GM21526 (cell line): ENCODE results near the gene GABRR2.
"Not testable (repeated sequence)": the region's sequence is repeated elsewhere in the genome, so short reads cannot be mapped to it uniquely, and the experiment has no call there.

Experiments
- ATAC-seq: cut with Tn5 transposase; IDR thresholded peaks from one replicate; pipeline ENCODE4 v1.9.1; 2021; ENCODE audit warnings: moderate library complexity; ENCODE audit not compliant: unreplicated experiment, low FRiP score

Gene GABRR2

GRCh38 chr6:89264296-89264695 is 50.8 kb downstream of the GABRR2 start:
- ATAC-seq = no peak

- no peak for ATAC-seq
Measured at GRCh38 chr6:89260832-89261231, 54.3 kb downstream of the GABRR2 start.

- ATAC-seq = no peak
Measured at GRCh38 chr6:89260310-89260709, 54.8 kb downstream of the GABRR2 start.

DNA sequence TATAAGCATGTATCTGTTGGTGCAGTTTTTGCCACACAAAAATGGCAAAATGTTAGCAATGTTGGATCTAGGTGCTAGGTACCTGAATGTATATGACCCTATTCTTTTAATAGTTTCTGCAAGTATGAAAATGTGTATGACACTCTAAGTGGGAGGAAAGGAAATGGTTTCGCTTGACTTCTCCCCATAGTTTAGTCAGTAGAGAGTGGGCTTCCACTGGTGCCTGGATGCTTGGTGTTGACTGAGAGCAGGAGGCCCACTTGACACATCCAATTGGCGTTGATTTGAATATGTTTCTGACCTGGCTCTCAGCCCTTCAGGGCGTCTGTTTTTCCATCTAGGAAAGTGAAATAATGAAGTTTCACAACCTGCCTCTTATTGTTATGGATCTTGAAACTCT is 56.2 kb downstream of the GABRR2 start:
- ATAC-seq = peak; percentile 58

GRCh38 chr6:89257781-89258180 is 57.3 kb downstream of the GABRR2 start:
- ATAC-seq = no peak

DNA sequence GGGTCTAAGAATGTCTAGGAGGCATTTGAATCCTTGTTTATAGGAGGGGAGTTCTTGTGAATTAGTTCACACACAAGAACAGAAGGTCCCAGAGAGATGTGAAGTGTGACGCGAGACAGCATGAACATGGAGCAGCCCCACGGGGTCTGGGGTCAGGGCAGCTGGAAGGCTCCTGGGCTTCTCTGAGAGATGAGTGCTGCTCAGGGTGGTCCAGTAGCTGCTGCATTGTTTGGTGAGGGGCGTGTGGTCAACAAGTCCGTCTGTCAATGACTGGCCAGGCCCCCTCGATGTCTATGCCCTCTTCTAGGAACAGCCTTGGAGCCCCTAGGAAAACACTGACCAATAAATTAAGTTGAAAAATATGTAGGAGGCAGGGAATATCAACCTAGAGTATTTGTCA is 57.8 kb downstream of the GABRR2 start:
- no peak for ATAC-seq

DNA sequence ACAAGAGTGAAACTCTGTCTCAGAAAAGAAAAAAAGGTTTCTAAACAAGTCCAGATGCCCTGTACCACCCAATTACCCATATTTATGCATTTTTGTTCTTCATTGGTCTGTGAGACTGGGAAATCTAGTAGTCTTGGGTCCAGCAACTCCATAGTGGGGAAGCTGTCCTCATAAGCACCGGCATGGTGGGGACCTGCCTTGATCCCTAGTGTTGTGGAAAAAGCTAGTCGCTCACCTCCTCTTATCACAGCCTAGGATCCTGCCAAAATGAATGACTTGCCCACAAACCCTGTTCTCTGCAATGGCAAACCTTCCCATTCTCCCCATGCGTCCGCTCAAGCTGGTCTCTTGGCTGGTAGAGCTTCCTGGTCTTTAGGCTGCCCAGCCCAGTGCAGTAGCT is 59.7 kb downstream of the GABRR2 start:
- no peak for ATAC-seq

GRCh38 chr6:89254569-89254968 is 60.5 kb downstream of the GABRR2 start:
- ATAC-seq = no peak

DNA sequence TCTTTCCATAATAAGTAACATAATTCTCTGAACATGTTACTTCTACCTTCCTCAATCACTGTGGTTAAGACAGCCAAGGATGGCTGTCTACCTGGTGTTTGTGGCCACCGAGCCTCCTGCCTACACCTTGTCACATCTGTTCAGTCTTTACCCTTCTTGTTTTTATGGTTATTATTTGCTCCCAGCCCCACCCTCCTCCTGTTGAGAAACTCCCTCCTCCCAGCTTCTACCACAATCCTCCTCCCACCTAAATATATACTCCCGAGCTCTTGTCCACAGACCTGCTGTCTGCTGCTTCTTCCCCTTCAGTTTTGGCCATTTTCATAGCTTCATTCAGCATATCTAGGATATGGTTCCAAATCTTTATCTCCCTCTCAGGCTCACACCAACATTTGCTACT is 62.2 kb downstream of the GABRR2 start:
- ATAC-seq = no peak

- ATAC-seq = no peak
Measured at GRCh38 chr6:89251976-89252375, 63.1 kb downstream of the GABRR2 start.

GRCh38 chr6:89251170-89251569 is 63.9 kb downstream of the GABRR2 start:
- no peak for ATAC-seq

GRCh38 chr6:89250239-89250638 is 64.9 kb downstream of the GABRR2 start:
- no peak for ATAC-seq

GRCh38 chr6:89244241-89244985 is 70.7 kb downstream of the GABRR2 start:
- peak; percentile 54 for ATAC-seq

GRCh38 chr6:89243331-89243629 is 71.8 kb downstream of the GABRR2 start:
- no peak for ATAC-seq

DNA sequence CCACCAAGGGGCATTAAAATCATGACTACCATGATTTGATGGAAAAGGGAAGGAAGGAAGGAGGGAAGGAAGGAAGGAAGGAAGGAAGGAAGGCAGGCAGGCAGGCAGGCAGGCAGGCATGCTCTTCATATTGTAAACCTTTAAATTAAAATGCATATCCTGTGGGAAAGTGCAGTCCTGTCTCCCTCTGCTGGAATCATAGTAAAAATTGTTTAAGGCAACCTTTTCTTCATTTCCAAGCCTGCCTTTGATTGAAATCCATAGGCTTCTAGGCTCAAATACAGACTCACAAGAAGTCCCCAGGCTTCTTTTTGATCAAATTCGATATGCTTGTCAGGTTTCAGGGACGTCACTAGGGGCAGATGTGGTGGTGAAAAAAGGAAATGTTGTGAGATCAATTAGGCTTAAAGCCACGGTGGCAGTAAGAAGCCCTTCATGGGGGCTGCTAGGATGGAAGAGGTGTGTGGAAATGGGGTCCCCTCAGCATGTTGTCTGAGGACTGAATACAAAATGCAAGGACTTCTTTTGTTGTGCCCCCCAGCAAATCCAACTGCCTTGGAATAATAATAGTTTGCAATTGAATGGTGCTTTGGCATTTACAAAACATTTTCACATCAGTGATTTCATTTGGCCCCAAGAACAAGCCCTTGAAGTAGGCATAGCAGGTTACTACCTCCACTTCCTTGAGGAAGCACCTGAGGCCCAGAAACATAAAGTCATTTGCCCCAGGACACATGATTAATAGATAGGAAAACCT is 72.3 kb downstream of the GABRR2 start:
- ATAC-seq = no peak

GRCh38 chr6:89239338-89239737 is 75.8 kb downstream of the GABRR2 start:
- ATAC-seq = no peak

GRCh38 chr6:89237158-89237557 is 77.9 kb downstream of the GABRR2 start:
- ATAC-seq = no peak

DNA sequence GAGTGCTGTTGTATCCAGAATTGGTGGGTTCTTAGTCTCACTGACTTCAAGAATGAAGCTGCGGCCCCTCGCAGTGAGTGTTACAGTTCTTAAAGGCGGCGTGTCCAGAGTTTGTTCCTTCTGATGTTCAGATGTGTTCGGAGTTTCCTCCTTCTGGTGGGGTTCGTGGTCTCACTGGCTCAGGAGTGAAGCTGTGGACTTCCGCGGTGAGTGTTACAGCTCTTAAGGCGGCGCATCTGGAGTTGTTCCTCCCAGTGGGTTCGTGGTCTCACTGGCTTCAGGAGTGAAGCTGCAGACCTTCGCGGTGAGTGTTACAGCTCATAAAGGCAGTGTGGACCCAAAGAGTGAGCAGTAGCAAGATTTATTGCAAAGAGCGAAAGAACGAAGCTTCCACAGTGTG is 81.5 kb downstream of the GABRR2 start:
- ATAC-seq = not testable (repeated sequence)

GRCh38 chr6:89222712-89223039 is 92.4 kb downstream of the GABRR2 start:
- ATAC-seq = no peak

DNA sequence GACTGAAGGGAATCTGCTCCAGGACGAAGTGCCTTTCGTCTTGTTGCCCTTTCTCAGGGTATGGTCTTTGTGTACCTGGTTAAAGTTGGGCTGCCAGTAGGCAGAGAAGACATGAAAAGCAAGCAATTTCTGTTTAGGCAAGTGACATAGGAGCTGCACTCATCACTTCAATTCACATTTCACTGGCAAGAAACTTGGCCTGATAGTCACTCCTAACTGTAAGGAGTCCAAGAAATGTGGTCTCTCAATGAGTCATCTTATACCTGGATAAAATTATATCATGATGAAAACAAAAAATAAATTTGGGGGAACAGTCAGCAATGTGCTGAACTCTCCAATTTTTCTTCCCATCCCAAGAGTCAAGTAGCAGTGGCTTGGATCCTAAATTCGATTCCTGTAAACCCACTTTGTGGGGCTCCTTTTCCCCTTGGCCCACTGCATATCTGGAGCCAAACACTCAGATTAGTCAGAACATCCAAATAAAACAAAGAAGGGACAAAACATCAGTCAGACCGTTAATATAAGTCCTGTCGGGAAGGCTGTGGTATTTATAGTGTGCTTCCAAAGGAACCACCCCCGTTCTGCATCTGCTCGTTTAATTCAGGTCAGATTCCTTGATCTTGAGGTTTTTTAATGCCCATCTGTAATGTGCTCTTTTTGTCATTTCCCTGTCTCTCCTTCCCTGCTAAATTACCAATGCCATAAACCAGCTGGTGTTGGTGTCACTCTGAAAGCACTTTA is 93.0 kb downstream of the GABRR2 start:
- no peak for ATAC-seq

GRCh38 chr6:89221129-89221528 is 94.0 kb downstream of the GABRR2 start:
- ATAC-seq = no peak
